Mucosa of descending colon (tissue), 3 donors: ENCODE results near the gene SMIM36. TPM values are rescaled to one million over a fixed set of nuclear protein-coding genes. Genes with fewer than 3 reads are reported as not detected.
"Not testable (repeated sequence)": the region's sequence is repeated elsewhere in the genome, so short reads cannot be mapped to it uniquely, and the experiment has no call there.

ENCODE experiments used
- ATAC-seq: fragments of 200-7000 bp; cut with Tn5 transposase; one replicate; pipeline ENCODE4 v1.9.1; 2020; ENCODE audit warnings: mild to moderate bottlenecking, moderate library complexity
- DNase-seq, 3 donors: peaks; one replicate each; pipeline ENCODE4 v3.0.0-alpha.2; 2020
- H3K36me3 ChIP-seq: fragments of 200-600 bp; one replicate; pipeline ENCODE4 v1.8.0; 2021; ENCODE audit warnings: low read depth, mild to moderate bottlenecking
- H3K4me1 ChIP-seq: fragments of 200-600 bp; one replicate; pipeline ENCODE4 v1.8.0; 2021; ENCODE audit warnings: low read depth, mild to moderate bottlenecking
- H3K4me3 ChIP-seq: fragments of 200-600 bp; one replicate; pipeline ENCODE4 v1.8.0; 2021; ENCODE audit warnings: mild to moderate bottlenecking
- H3K9me3 ChIP-seq: fragments of 200-600 bp; one replicate; pipeline ENCODE4 v1.8.0; 2021; ENCODE audit warnings: mild to moderate bottlenecking
- intact Hi-C, 2 donors: fragments of 100-400 bp; cut with DNase I in 1 of 2; cut with micrococcal nuclease in 1 of 2; formaldehyde crosslinking; loops; one replicate each; pipeline versions ENCODE4 v1.11.0 to v1.11.1; 2022; cut with DNase I, micrococcal nuclease
- total RNA-seq, 3 donors: library from RNA; stranded (reverse); fragmentation: NEBNext Ultra II Directional in 2 of 3; extraction: Animal tissue kit (Norgen Biotek cat#: 25700) in 2 of 3; gene quantifications; one replicate each; pipeline versions ENCODE4 v1.2.1 to v1.2.4, GENCODE V29; 2021 to 2023
- TF ChIP-seq, protein P1 (sequence below): fragments of 200-600 bp; IDR thresholded peaks from one replicate; pipeline ENCODE4 v1.8.0; 2022; ENCODE audit warnings: antibody characterized with exemption, mild to moderate bottlenecking
- donor health status: DM: no; HTN: no; CAD: no; lungs with moderate emphysema.
- donor health status: DM: no; HTN: no; CAD: no.
- donor health status: DM: no; HTN: yes; CAD: no.

Gene SMIM36
- total RNA-seq, 3 donors from 2014 or later, result not detected

DNA sequence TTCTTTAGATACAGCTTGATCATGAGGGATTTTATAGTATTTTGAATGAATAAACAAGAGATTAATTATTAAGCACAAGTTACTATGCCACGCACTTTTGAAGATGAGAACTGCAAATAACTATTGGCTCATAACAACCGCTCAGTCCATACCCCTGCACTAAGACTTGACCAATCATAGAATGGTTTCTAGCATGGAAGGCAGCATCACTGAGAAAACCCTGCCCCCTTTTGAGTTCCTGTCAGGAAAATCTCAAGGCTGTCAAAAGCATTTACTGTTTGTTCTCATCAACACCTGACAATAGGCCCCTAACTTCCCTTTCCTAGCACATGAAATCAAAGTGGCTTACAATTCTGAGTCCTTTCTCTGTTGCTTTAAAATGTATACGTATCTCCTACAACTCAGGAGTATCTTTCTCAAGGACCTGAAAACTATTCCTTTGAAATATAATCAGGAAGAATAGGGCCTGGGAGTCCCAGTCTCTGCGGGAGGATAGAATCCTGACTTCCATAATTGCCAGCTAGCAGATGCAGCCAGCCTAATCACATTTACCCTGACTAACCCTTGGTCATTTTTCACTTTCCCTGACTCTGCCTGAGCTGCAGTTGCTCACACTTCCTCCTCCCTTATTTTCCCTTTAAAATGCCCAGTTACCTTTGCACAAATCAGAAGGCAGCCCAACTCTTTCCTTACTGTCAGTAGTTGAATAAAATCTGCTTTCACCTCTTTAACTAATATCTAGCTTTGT is 80.5 kb downstream of the SMIM36 start:
- H3K9me3 ChIP-seq, result no peaks in the 10 kb centered on the region
- H3K4me1 ChIP-seq, result peaks cover 25% of the 10 kb centered on the region
- TF ChIP-seq, protein P1, sequence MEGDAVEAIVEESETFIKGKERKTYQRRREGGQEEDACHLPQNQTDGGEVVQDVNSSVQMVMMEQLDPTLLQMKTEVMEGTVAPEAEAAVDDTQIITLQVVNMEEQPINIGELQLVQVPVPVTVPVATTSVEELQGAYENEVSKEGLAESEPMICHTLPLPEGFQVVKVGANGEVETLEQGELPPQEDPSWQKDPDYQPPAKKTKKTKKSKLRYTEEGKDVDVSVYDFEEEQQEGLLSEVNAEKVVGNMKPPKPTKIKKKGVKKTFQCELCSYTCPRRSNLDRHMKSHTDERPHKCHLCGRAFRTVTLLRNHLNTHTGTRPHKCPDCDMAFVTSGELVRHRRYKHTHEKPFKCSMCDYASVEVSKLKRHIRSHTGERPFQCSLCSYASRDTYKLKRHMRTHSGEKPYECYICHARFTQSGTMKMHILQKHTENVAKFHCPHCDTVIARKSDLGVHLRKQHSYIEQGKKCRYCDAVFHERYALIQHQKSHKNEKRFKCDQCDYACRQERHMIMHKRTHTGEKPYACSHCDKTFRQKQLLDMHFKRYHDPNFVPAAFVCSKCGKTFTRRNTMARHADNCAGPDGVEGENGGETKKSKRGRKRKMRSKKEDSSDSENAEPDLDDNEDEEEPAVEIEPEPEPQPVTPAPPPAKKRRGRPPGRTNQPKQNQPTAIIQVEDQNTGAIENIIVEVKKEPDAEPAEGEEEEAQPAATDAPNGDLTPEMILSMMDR, result no peak
- H3K36me3 ChIP-seq, result no peaks in the 10 kb centered on the region
- ATAC-seq (peak; percentile 29), DNase-seq (peak in 1 of 3 donors; percentile 25)
- H3K4me3 ChIP-seq, result no peak overlapping the region
- intact Hi-C loops, result no loop called here

DNA sequence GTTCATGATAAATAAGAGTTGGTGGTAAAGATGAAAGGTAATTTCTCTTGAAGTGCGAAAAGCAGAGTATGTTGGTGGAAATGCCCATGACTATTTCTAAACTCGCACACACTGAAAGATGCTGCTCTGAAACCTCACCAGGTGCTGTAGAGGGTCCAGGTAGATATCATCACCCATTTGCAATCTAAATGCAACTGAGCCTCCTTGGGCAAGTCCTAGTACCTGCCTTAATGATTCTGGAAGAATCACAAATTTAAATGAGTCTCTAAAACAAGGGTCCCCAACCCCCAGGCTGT is 83.7 kb downstream of the SMIM36 start:
- ATAC-seq (no peak), DNase-seq (no peak)
- intact Hi-C loops, result no loop called here
- Histone ChIP-seq H3K9me3 (no peaks in the 10 kb centered on the region), H3K36me3 (no peaks in the 10 kb centered on the region), H3K4me1 (peaks cover 10% of the 10 kb centered on the region), H3K4me3 (no peak overlapping the region)
- TF ChIP-seq, protein P1, result no peak

DNA sequence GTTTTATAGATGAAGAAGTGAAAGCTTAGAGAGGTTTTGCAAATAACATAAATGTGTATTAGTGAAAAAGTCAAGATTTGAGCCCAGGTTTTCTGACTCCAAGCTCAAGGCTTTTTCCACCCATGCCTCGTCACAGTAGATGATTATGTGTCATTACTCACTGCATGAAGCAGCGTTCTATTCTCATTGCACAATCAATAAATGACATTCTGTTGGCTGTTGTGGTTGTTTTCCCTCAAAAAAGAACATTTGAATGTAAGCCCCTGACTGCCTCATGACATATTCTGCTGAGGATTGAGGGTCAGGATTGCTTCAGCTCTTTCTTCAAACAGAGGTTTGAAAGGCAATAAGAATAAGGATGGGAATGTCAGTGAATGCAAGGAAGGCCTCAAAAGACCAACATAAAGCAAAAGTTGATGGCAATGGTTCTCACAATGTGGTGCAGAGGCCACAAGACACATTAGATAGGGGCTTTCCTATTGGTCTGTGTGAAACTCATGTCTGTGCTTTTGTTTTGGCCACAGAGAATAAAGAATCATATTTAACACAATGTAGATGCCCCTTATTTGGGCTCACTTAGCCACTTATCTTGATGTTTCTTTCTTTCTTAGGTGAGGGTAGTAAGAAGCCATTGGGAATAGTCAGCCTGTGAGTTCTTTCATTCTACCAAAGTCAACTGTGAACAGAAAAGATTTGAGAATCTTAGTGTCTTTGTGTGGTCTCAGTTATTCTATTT is 84.2 kb downstream of the SMIM36 start:
- DNase-seq, result no peak
- no peaks in the 10 kb centered on the region for H3K36me3 ChIP-seq
- intact Hi-C loops, result no loop called here
- TF ChIP-seq, protein P1, result no peak
- peaks cover 14% of the 10 kb centered on the region for H3K4me1 ChIP-seq
- H3K9me3 ChIP-seq, result no peaks in the 10 kb centered on the region
- no peak for ATAC-seq
- no peak overlapping the region for H3K4me3 ChIP-seq

DNA sequence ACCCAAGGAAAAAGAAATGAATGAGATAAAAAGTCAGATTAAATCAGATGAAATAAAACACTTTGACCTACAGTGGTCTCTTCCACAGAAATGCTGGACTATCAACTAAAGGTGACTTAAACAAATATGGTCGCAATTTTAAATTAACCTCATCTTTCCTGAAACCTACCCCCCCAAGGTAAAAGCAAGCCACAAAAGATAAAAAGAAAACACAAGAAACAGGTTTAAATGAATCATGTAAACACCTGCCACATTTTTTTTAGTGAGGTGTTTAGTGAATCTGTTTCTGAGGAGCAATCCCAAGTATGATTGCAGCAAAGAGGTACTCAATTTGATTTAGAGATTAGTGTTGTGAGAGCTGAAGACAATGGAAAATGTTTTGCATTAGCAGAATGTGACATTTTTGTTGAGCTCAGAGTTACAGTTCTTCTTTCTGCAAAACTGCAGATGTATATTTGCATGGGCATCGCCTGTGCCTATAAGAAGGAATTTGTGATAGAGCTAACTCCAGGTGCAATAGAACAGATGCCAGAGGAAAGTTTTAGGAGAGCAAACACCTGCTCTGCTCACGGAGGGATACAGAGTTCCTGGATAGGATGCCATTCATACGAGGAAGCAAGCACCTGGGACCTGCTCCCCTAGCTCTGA is 86.2 kb downstream of the SMIM36 start:
- no peaks in the 10 kb centered on the region for H3K36me3 ChIP-seq
- ATAC-seq (no peak), DNase-seq (no peak)
- TF ChIP-seq, protein P1, result no peak
- intact Hi-C loops, result no loop called here
- peaks cover 6% of the 10 kb centered on the region for H3K4me1 ChIP-seq
- H3K4me3 ChIP-seq, result no peak overlapping the region
- H3K9me3 ChIP-seq, result no peaks in the 10 kb centered on the region

DNA sequence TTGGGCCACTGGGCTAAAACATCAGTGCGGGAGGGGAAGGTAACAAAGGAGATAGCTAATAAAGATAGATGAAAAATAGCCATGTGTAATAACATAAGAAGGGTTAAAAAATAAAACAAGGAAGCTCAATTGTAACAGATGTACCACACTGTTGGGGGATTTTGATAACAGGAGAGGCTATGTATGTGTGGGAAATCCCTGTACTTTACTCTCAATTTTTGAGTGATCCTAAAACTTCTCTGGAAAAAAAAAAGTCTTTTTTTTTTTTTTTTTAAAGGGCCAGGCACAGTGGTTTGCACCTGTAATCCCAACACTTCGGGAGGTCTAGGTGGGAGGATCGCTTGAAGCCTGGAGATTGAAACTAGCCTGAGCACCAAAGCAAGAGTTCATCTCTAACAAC is 87.7 kb downstream of the SMIM36 start:
- H3K4me1 ChIP-seq, result peaks cover 6% of the 10 kb centered on the region
- ATAC-seq (no peak), DNase-seq (no peak)
- no peaks in the 10 kb centered on the region for H3K9me3 ChIP-seq
- intact Hi-C loops, result no loop called here
- no peak overlapping the region for H3K4me3 ChIP-seq
- no peaks in the 10 kb centered on the region for H3K36me3 ChIP-seq
- TF ChIP-seq, protein P1, result no peak

DNA sequence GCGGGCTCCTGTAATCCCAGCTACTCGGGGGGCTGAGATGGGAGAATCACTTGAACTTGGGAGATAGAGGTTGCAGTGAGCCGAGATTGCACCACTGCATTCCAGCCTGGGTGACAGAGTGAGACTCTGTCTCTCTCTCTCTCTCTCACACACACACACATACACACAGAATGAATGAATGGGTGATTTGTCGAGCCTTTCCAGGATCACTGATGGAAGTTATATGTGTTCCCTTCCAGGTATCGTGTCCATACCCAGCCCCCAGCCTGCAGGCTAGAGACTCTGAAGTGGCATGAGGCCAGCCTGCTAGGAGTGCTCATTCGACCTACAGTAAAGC is 88.5 kb downstream of the SMIM36 start:
- DNase-seq, result peak in 2 of 3 donors; percentile 25 to 42
- H3K4me1 ChIP-seq, H3K4me3 ChIP-seq, H3K36me3 ChIP-seq, H3K9me3 ChIP-seq, intact Hi-C loops, ATAC-seq: not testable (repeated sequence)
